KBM-7 (cell line): ENCODE measurements around the gene ETFRF1.

Experiments used
- DNase-seq: peaks from one replicate; pipeline ENCODE4 v3.0.0-alpha.2; 2015
- in situ Hi-C: fragments of 300-500 bp; cut with MboI; formaldehyde crosslinking; loops from 2 replicates; pipeline ENCODE4 v1.14.3; 2020; ENCODE audit warnings: low sequenced_read_pairs, low pct_unique_long_range_greater_than_20kb, mixed read lengths

The ETFRF1 gene

GRCh38 chr12:25207411-25207810 is 12.4 kb downstream of the ETFRF1 start:
- no peak for DNase-seq
- in situ Hi-C loops, result no loop called here

DNA sequence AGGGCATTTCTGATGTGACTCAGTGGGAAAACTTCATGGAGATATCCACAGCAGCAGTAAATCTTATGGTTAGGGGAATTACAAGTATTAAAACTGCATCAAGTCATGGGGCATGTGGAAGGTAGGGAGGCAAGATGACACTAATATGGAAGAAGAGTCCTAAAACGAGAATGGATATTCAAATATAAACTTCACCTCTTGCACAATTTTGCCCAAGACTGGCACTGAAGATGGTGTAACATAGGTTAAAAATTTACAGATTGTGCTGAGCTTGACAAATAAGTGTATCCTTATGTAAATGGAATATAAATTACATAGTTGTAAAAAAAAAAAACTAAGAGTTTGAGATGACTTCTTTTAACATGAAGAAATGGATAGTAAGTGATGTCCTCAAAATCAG is 12.8 kb downstream of the ETFRF1 start:
- no peak for DNase-seq
- in situ Hi-C loops, result no loop called here

DNA sequence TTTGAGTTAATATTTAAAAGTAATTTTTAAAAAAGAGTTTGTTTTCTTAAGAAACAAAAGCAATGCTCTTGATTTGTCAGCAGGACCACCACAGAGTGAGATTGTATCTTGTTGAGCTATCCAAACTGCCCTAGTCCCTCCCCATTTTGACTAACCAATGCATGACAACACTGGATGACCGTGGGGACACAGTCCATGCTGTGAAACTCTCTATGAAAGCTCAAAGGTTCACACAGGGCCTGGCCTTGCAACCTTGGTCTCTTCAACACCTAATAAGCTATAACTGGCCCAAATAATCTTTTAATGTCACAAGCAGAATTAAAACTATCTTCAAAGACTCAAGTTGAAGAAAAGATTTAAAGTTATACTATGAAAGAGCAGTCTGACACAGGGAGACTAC is 13.5 kb downstream of the ETFRF1 start:
- in situ Hi-C loops, result no loop called here

GRCh38 chr12:25213338-25213737 is 18.3 kb downstream of the ETFRF1 start:
- in situ Hi-C loops, result no loop called here
- no peak for DNase-seq

More for the DNA sequence above, 13.5 kb downstream of the ETFRF1 start:
- DNase-seq, result no peak

- no peak for DNase-seq
- in situ Hi-C loops, result no loop called here
These were observed 41.2 kb downstream of the ETFRF1 start for GRCh38 chr12:25236190-25236589.

DNA sequence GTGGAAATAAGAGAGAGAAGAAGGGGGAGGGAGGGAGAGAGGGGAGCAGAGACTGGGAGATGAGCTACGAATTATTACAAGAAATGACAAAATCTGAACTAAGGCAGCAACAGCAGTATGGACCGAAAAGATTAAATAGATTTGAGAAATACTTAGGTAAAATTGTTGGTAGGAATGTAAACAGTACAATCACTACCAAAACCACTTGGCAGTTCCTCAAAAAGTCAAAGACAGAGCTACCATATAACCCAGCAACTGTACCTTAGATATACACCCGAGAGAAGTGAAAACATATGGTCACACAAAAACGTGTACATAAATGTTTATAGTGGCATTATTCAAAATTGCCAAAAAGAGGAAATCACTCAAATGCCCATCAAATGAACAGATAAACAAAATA is 41.6 kb downstream of the ETFRF1 start:
- no peak for DNase-seq
- in situ Hi-C loops, result no loop called here

GRCh38 chr12:25241167-25242020 is 46.4 kb downstream of the ETFRF1 start:
- in situ Hi-C loops, result no loop called here
- DNase-seq, result peak; percentile 42

DNA sequence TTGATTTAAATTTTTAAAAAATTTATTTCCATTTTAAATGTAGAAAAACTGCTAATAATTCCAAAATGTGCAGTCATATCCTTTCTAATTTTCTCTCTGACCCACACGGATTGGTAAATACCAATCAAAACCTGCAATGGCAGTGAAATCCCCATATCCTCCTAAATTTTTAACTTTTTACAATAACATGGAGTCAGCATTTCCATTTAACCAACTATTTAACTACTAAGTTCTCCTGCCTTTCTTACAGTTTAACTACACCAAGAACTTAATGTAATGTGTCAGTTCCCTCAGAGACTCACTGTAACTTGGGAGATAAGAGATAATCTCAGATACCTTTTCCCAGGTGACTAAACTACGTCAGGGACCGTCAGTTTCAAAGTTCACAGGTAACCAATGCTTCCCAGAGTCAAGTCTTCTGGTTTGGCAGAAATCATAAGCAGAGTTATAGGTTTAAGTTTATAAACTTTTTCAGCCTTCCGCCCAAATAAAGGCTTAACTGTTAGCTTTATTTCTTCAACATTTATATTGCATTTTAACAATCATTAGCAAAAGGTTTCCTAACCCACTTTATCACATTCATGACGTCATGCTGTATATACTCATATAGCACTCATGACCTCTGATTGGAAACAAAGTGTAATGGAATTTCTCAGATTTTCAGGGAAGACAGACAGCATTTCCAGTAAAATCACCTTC is 48.1 kb downstream of the ETFRF1 start:
- in situ Hi-C loops, result no loop called here
- no peak for DNase-seq

GRCh38 chr12:25243680-25243990 is 48.6 kb downstream of the ETFRF1 start:
- no peak for DNase-seq
- in situ Hi-C loops, result no loop called here

DNA sequence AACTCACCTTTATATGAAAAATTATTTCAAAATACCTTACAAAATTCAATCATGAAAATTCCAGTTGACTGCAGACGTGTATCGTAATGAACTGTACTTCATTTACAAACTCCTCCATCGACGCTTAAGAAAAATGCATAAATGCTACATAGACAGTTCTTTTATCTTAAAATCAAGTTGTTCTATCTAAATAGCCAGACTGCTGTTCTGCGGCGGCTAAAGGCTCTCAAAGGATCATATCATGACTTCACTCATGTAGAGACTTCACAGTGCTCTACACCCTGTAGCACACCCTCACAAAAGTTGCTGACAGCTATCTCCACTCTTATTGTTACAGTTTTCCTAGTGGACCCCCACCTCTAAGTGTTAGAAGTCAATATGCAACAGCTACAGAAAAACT is 50.5 kb downstream of the ETFRF1 start:
- in situ Hi-C loops, result no loop called here
- no peak for DNase-seq

GRCh38 chr12:25248137-25248536 is 53.1 kb downstream of the ETFRF1 start:
- in situ Hi-C loops, result no loop called here
- DNase-seq, result no peak

GRCh38 chr12:25248732-25249131 is 53.7 kb downstream of the ETFRF1 start:
- in situ Hi-C loops, result no loop called here

DNA sequence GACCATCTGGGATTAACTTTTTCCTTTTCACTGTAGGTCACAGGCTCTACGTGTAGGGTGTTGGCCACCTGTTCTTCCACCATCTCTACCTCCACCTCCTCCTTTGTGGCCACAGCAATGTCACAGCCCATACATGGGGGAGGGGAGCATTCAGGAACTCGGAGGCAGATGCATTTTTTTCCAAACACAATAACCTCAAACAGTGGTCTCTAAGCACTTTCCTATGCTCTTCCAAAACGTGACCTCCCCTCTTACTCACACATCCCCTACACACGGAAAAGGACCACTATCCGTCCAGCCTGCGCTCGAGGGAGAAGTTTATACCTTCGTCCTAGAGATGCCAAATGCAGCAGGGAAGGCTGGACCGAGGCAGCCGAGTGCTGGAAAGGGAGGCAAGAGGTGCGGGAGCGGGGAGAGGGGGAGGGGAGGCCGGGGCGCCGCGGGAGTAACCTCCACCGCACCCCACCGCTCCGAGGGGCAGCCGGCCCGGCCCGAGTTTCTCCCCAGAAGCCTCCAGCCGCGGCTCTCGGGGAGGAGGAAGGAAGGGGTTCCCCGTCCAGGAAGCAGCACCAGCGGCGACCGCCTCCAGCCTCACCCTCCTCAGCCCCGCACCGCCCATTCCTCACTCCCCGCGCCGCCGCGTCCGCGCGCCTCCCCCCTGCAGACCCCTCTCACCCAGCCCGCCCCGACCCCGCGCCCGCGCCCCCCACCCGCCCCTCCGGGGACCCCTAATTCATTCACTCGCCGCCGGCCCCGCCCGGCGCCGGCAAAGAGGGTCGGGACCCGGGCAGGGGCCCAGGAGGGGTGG is 55.1 kb downstream of the ETFRF1 start:
- peak; percentile 58 for DNase-seq
- in situ Hi-C loops, result no loop called here

More at GRCh38 chr12:25248732-25249131, 53.7 kb downstream of the ETFRF1 start:
- DNase-seq, result no peak

GRCh38 chr12:25250744-25251730 is 56.0 kb downstream of the ETFRF1 start, which contains the start of gene KRAS:
Gene KRAS (minus strand): TSS chr12:25250929.
- peak; percentile 92 for DNase-seq
- in situ Hi-C loops, result no loop called here

DNA sequence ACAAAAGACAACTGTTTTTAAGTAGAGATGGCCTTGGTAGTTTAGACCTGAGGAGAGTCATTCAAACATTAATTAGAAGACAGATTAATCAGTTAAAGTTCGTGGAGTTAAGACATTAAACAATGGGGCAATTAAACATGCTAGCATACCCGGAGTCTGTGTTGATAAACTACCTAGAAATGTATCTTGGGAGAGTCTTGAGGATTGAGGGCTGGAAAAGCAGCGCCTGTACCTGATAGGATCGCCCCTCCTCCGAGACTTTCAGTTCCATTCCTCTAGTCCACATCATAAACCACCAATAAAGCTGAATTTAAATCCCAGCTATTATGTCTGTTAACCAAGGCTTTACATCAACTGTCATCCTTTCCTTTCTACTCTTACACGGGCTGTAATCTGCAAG is 56.7 kb downstream of the ETFRF1 start:
- in situ Hi-C loops, result no loop called here
- no peak for DNase-seq

GRCh38 chr12:25252946-25253345 is 57.9 kb downstream of the ETFRF1 start:
- no peak for DNase-seq
- in situ Hi-C loops, result no loop called here

- in situ Hi-C loops, result no loop called here
- no peak for DNase-seq
These were observed 58.5 kb downstream of the ETFRF1 start for GRCh38 chr12:25253371-25254068.

DNA sequence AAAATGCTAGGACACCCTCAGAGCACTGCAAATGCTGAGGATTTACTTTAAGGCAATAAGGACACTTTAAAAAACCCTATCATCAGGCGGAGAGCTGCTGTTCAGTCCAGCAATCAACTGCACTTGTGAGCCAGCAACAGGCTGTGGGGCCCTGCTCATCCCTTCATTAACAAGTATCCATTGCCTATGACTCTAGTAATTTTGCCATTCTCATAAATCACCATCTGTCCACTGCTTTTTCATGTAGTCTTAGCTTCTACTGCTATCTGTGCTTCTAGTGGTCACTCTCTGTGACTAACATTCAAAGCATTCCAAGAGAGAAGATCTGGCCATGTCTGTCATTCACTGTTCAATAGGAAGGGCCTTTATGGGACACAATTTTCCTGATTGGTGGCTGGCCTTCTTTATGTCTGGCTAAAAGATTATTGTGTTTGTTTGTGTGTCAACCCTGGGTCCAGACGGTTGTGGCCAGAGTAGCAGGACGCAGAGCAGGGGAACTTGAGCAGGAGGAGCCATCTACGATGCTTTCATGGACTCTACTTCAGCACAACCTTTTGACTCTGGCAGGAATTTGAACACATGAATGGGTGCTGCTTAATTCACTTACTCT is 59.3 kb downstream of the ETFRF1 start:
- no peak for DNase-seq
- in situ Hi-C loops, result no loop called here
